Measurements from ENCODE around the gene PIK3R5.

PIK3R5 gene

GRCh38 chr17:8836821-8837562, 128.5 kb downstream of the PIK3R5 start:
- in situ Hi-C loops (cut with MboI; ENCODE audit: low sequenced_read_pairs) = no loop called here

GRCh38 chr17:8835631-8836364, 129.7 kb downstream of the PIK3R5 start:
- in situ Hi-C loops (cut with MboI; ENCODE audit: low sequenced_read_pairs) = no loop called here

GRCh38 chr17:8835106-8835505, 130.4 kb downstream of the PIK3R5 start:
- in situ Hi-C loops (cut with MboI; ENCODE audit: low sequenced_read_pairs) = no loop called here

GRCh38 chr17:8832711-8833352, 132.7 kb downstream of the PIK3R5 start:
- in situ Hi-C loops (cut with MboI; ENCODE audit: low sequenced_read_pairs) = no loop called here

GRCh38 chr17:8831234-8831849, 134.2 kb downstream of the PIK3R5 start:
- in situ Hi-C loops (cut with MboI; ENCODE audit: low sequenced_read_pairs) = no loop called here

- in situ Hi-C loops (cut with MboI; ENCODE audit: low sequenced_read_pairs) = no loop called here
These were observed 135.4 kb downstream of the PIK3R5 start for GRCh38 chr17:8830141-8830540.

- in situ Hi-C loops (cut with MboI; ENCODE audit: low sequenced_read_pairs) = no loop called here
These were observed 136.2 kb downstream of the PIK3R5 start for GRCh38 chr17:8829036-8829941.
